ENCODE data around the gene TOR2A.

Gene TOR2A

DNA sequence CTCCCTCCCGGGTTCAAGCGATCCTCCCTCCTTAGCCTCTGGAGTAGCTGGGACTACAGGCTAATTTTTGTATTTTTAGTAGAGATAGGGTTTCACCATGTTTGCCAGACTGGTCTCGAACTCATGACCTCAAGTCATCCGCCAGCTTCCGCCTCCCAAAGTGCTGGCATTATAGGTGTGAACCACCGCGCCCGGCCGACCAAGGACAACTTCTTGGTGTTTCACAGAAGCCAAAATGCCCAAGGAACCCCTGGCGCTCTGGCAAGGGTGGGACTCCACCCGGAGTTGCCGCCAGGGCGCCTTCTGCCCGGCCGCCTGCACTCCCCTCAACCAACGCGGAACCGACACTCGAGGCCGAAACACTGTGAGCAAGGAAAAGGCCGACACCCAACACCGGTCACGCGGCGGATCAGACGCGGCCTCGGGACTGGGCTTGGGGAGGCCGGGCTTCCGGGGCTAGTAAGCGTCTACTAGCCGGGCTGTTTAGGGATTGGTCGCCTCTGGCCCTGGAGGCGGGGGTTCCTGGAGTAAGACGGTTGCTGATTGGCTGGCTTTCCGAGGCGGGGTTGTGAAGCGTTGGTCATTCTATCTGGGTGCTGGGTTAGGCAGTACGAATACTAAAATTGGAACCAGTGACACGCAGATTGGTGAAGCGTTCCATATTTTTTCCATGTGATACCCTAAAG is 36.0 kb downstream of the TOR2A start:
- DNase-seq (ENCODE audit: low read depth in 3 of 3), result peak; percentile 70 to 86 (median 79)

GRCh38 chr9:127698386-127698785 is 36.7 kb downstream of the TOR2A start:
- no peak for DNase-seq (ENCODE audit: low read depth in 3 of 3)

DNA sequence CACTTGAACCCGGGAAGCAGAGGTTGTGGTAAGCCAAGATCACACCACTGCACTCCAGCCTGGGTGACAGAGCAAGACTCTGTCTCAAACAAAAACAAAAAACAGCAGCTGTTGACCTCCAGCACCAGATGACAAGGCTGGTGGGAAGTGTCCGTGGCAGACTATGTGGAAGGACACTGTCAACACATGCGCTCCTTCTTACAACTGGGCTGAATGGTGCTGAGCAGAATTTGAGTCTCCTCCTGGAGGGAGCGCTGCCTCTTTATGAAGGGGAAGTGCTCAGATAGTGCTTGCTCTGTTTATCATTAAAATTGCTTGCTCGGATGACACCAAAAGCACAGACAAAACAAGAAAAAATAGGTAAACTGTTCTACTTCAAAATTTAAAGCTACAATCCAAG is 37.5 kb downstream of the TOR2A start:
- no peak for DNase-seq (ENCODE audit: low read depth in 3 of 3)

- no peak for DNase-seq (ENCODE audit: low read depth in 3 of 3)
These were observed 40.0 kb downstream of the TOR2A start for GRCh38 chr9:127694890-127695720.

- DNase-seq (ENCODE audit: low read depth in 3 of 3), result no peak
These were observed 41.4 kb downstream of the TOR2A start for GRCh38 chr9:127693697-127694096.

DNA sequence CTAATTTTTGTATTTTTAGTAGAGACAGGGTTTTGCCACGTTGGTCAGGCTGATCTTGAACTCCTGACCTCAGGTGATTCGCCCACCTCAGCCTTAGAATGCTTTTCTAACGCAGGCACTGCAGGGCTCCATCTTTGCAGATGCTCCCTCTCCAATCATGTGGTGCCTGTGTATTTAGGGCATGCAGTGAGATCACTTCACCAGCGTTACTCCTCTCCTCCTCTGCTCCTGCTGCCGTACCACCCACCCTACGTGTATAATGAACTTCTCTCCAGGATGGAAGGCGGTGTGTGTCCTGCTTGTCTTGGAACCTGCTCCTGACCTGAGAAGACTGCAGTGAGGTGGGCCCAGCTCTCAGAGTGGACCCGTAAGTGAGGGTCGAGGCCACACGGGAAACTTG is 42.0 kb downstream of the TOR2A start:
- DNase-seq (ENCODE audit: low read depth in 3 of 3), result no peak

DNA sequence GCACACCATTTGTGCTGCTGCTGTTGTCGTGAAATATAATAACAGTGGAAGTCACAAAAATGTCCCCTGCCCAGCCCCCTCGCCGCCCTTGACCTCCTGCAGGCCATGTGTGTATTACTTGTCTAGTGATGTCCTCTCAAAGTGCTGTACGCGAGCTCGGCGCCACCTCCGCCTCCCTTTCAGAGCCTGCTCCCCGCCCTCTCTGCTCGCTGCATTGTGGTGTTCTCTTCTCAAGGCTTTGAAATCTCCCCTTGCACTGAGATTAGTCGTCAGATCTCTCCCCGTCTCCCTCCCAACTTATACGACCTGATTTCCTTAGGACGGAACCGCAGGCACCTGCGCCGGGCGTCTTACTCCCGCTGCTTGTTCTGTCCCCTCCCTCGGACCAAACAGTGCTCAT is 43.0 kb downstream of the TOR2A start:
- no peak for DNase-seq (ENCODE audit: low read depth in 3 of 3)

DNA sequence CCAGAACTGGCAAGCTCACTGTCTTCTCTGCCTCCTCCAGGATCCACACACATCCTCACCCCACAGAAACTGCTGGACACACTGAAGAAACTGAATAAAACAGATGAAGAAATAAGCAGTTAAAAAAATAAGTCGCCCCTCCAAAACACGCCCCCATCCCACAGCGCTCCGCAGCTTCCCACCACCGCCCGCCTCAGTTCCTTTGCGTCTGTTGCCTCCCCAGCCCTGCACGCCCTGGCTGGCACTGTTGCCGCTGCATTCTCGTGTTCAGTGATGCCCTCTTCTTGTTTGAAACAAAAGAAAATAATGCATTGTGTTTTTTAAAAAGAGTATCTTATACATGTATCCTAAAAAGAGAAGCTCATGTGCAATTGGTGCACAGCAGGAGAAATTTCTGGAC is 44.4 kb downstream of the TOR2A start:
- DNase-seq (ENCODE audit: low read depth in 3 of 3), result no peak

GRCh38 chr9:127689329-127690000 is 45.6 kb downstream of the TOR2A start:
- DNase-seq (ENCODE audit: low read depth in 3 of 3), result no peak

- DNase-seq (ENCODE audit: low read depth in 3 of 3), result no peak
These were observed 48.4 kb downstream of the TOR2A start for GRCh38 chr9:127686461-127687393.

DNA sequence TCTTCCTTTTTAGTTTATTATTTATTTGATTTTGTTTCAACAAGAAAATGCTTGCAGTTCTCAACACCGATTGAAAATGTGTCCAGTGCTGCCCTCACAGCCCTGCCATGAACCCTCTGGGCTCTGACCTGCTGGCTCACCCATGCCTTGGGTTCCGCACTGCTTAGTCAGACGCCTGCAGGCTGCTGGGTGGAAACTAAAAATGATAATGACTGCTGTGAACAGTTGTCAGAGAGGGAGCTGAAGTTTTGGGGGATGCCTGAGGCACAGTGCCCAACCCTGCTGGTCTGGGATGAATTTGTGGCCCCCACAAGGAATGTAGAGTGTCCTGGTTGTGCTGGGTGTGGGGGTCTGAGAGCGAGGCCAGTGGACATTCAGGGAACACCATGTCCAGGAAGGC is 50.5 kb downstream of the TOR2A start:
- DNase-seq (ENCODE audit: low read depth in 3 of 3), result no peak

DNA sequence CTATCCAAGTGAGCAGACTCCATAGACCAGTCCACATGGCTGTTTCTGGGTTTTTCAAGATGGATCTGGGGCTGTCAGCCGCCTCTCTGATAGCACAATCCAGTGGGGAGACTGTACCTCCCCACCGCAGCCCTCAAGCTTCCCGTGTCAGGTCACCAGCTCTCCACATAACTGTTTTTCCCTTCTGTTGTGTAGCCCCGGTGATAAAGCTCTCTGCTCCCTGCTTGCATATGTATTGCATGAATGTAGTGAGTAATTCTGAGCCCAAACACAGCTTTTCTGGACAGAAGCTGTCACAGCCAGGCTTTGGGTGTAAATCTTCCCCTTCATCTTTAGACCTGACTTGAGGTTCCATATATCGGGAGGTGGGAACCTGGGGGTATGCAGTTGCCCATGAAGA is 51.4 kb downstream of the TOR2A start:
- no peak for DNase-seq (ENCODE audit: low read depth in 3 of 3)

DNA sequence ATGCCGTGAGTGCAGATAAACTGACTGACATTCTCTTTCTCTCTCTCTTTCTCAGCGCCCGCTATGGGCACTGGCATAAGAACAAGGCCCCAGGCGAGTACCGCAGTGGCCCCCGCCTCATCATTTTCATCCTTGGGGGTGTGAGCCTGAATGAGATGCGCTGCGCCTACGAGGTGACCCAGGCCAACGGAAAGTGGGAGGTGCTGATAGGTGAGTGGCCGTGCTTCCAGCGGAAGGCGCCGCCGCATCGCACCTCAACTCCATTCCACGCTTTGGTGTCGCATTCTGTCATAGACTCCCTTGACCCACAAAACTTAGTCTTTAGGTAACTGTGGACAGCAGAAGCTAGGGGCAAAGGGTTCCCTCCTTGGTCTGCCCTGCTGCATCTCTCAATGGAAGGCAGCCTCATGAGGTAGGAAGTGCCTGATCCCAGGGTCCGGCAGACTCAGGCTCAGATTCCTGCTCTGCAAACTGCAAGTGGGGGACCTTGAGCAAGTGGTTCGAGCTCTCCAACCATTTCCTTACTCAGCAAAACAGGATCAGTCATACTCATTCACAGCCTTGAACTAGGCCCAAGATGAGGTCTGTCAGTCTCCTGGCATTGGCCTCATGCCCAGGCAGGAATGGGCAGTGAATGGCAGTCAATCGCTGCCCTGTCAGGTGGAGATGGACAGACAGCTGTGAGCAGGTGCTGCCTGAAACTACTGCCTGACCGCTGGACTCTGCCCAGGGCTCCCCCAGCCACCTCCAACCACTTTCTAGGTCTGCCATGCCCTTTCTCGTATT is 52.5 kb downstream of the TOR2A start:
- no peak for DNase-seq (ENCODE audit: low read depth in 3 of 3)
